Activated T-helper 1 cell treated with anti-CD3 and anti-CD28 coated beads, Interleukin-12 subunit alpha, Interleukin-12 subunit beta, Interleukin-2, Interleukin-4 antibody, amounts not matched to agents 30 ng/mL and 10 ng/mL and 1 ng/mL, durations not matched to agents 14 hours and 24 hours and 36 hours (primary cell): ENCODE measurements around the gene C19orf44. TPM values are rescaled to one million over a fixed set of nuclear protein-coding genes. Genes with fewer than 3 reads are reported as not detected.
"Not testable (repeated sequence)": the region's sequence is repeated elsewhere in the genome, so short reads cannot be mapped to it uniquely, and the experiment has no call there.

Experiments
- DNase-seq: peaks from one replicate; pipeline ENCODE4 v3.0.0; 2021; ENCODE audit warnings: low spot score
- H3K27ac Mint-ChIP-seq: one replicate; pipeline ENCODE4 v1.8.0; 2021; ENCODE audit warnings: mild to moderate bottlenecking, mixed read lengths
- H3K27me3 Mint-ChIP-seq: one replicate; pipeline ENCODE4 v1.8.0; 2022; ENCODE audit warnings: mild to moderate bottlenecking, moderate library complexity, mixed read lengths; ENCODE audit not compliant: insufficient read depth
- H3K36me3 Mint-ChIP-seq: one replicate; pipeline ENCODE4 v1.8.0; 2021; ENCODE audit warnings: low read depth, mixed read lengths
- H3K4me1 Mint-ChIP-seq: one replicate; pipeline ENCODE4 v1.8.0; 2021; ENCODE audit warnings: low read depth, mixed read lengths
- H3K4me3 Mint-ChIP-seq: one replicate; pipeline ENCODE4 v1.8.0; 2021; ENCODE audit warnings: mild to moderate bottlenecking, moderate library complexity, mixed read lengths
- H3K9me3 Mint-ChIP-seq: one replicate; pipeline ENCODE4 v1.8.0; 2021; ENCODE audit warnings: mixed read lengths
- intact Hi-C: fragments of 100-400 bp; cut with micrococcal nuclease; formaldehyde crosslinking; loops from one replicate; pipeline ENCODE4 v1.15.1; 2024
- total RNA-seq: library from RNA; stranded (reverse); gene quantifications from 2 replicates; pipeline ENCODE4 v1.2.3, GENCODE V29; 2022

Gene C19orf44
- total RNA-seq, 1 donor from 2014 or later: 4.4 TPM

DNA sequence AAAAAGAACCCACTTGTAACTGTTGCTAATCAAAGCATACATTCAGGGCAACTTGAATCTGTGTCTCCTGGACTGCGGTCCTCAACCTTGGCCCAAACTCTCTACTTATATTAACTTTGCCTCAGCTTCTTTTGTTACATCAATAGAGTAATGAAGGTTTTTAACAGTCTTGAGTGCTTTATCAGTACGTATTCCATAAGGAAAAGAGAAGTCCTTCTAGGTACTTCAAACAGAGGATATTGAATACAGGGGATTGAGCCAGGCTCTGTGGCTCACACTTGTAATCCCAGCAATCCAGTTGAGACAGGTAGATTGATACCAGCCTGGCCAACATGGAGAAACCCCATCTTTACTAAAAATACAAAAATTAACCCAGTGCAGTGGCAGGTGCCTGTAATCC is 23.2 kb upstream of the C19orf44 start:
- no peak overlapping the region for H3K27ac Mint-ChIP-seq
- DNase-seq: no peak
- H3K27me3 Mint-ChIP-seq: no peaks in the 10 kb centered on the region
- intact Hi-C loops: loop anchor here (1.0 to 10.0 kb wide), 7 partner anchors 23 to 1008 kb away; partner anchors contain the start of genes AP1M1, C19orf44, CALR3 and CHERP
- no peaks in the 10 kb centered on the region for H3K9me3 Mint-ChIP-seq
- H3K36me3 Mint-ChIP-seq: peaks cover 4% of the 10 kb centered on the region
- H3K4me3 Mint-ChIP-seq: peak overlapping the region; percentile 33
- peaks cover 16% of the 10 kb centered on the region for H3K4me1 Mint-ChIP-seq

DNA sequence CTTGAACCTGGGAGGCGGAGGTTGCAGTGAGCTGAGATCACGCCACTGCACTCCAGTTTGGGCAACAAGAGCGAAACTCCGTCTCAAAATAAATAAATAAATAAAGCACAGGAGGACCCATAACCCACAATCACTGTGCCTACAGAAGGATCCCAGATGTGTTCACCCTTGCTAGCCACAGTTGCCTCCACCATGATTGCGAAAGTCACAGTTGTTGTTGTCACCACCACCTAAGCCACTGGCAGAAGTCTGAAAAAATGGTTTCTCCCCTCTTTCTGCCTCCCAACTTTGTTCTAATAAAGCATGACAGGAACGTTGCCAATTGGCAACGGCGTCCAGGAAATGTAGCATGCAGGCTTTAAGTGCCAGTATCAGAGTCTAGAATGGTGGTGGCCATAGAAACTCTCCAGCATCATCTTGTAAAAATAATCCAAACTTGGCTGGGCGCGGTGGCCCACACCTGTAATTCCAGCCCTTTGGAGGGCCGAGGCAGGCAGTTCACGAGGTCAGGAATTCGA is 22.3 kb upstream of the C19orf44 start:
- Mint-ChIP-seq H3K27me3 (no peaks in the 10 kb centered on the region), H3K9me3 (no peaks in the 10 kb centered on the region), H3K27ac (no peak overlapping the region), H3K4me3 (peak overlapping the region; percentile 17), H3K4me1 (peaks cover 15% of the 10 kb centered on the region), H3K36me3 (peaks cover 4% of the 10 kb centered on the region)
- intact Hi-C loops: loop anchor here (5.0 to 10.0 kb wide), 2 partner anchors 98 to 1009 kb away; partner anchors contain the start of genes RASAL3 and SLC35E1
- DNase-seq: no peak

DNA sequence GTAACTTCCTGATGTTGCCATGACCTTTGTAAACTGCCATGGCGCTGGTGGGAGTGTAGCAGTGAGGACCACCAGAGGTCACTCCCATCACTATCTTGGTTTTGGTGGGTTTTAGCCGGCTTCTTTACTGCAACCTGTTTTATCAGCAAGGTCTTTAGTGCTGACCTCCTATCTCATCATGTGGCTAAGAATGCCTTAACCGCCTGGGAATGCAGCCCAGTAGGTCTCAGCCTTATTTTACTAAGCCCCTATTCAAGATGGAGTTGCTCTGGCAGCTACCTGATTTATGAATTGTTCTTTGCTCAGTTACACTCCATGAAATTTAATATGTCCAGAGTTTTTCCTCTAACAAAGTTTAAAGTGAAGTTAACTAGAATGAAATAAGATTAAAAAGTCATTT is 19.8 kb upstream of the C19orf44 start:
- Mint-ChIP-seq H3K4me3 (no peak overlapping the region), H3K36me3 (peaks cover 2% of the 10 kb centered on the region), H3K27me3 (no peaks in the 10 kb centered on the region), H3K27ac (no peak overlapping the region), H3K9me3 (no peaks in the 10 kb centered on the region), H3K4me1 (no peaks in the 10 kb centered on the region)
- intact Hi-C loops: loop anchor here (10.0 kb wide), 1 partner anchor 1012 kb away; the partner anchor contains the start of gene RASAL3
- no peak for DNase-seq

DNA sequence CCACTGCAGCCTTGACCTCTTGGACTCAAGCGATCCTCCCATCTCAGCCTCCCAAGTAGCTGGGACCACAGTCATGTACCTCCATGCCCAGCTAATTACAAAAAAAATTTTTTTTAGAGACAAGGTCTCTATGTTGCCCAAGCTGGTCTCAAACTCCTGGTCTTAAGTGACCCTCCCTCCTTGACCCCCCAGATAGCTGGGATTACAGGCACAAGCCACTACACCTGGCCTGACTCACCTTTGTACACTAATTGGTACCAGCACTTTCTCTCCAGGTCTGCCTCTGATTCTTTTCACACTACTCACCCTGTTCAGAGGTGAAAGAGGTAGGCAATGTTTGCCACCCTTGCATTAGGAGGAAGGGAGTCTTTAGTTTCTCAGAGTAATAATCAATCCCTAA is 18.9 kb upstream of the C19orf44 start:
- Mint-ChIP-seq H3K4me1 (no peaks in the 10 kb centered on the region), H3K27ac (no peak overlapping the region), H3K4me3 (no peak overlapping the region), H3K27me3 (no peaks in the 10 kb centered on the region), H3K36me3 (peaks cover 2% of the 10 kb centered on the region), H3K9me3 (no peaks in the 10 kb centered on the region)
- intact Hi-C loops: loop anchor here (10.0 kb wide), 1 partner anchor 1013 kb away; the partner anchor contains the start of gene RASAL3
- no peak for DNase-seq

DNA sequence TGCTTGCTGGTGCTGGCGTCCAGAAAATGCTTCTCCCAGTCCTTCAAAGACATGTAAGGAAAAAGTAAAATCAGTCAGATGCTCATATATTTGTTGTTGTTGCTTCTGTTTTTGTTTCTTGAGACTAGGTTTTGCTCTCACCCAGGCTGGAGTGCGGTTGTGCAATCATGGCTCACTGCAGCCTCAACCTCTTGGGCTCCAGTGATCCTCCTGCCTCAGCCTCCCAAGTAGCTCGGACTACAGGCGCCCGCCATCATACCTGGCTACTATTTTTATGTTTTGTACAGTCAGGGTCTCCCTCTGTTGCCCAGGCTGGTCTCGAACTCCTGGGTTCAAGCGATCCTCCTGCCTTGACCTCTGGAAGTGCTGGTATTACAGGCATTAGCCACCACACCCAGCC is 13.4 kb upstream of the C19orf44 start:
- no peaks in the 10 kb centered on the region for H3K4me1 Mint-ChIP-seq
- intact Hi-C loops: no loop called here
- H3K27me3 Mint-ChIP-seq: peaks cover 2% of the 10 kb centered on the region
- H3K36me3 Mint-ChIP-seq: no peaks in the 10 kb centered on the region
- DNase-seq: no peak
- no peak overlapping the region for H3K4me3 Mint-ChIP-seq
- H3K9me3 Mint-ChIP-seq: no peaks in the 10 kb centered on the region
- no peak overlapping the region for H3K27ac Mint-ChIP-seq

DNA sequence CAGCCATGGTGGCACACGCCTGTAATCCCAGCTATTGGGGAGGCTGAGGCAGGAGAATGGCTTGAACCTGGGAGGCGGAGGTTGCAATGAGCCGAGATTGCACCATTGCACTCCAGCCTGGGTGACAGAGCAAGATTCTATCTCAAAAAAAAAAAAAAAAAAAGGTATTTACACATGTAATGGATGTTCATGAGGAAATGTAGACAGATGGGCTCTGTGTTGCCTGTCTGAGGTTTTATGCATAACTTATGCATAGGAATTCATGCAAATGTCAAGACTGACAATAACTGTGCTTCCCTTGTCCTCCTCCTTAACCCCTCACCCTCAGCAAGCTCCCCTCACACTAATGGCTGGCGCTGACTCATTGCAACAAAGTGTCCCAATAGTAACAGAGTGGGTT is 9.7 kb upstream of the C19orf44 start:
- H3K4me1 Mint-ChIP-seq, H3K9me3 Mint-ChIP-seq, H3K27ac Mint-ChIP-seq, H3K27me3 Mint-ChIP-seq, intact Hi-C loops, H3K36me3 Mint-ChIP-seq, DNase-seq, H3K4me3 Mint-ChIP-seq: not testable (repeated sequence)

DNA sequence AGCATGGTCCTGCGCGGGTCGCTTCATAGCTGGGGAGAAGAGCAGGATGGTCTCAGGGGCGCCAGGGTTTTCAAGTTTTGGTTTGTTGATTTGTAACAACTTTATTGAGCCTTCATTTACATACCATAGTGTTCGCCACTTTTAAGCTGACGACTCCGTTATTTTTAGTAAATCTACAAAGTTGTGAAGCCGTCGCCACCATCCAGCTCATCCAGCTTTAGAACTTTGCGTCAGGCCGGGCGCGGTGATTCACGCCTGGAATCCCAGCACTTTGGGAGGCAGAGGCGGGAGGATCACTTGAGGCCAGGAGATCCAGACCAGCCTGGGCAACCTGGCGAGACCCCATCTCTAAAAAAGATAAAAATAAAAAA is 404 bp downstream of the C19orf44 start:
- intact Hi-C loops: loop anchor here (1.0 kb wide), 8 partner anchors 24 to 813 kb away; partner anchors contain the start of genes CHERP, DDA1, MED26 and OCEL1
- H3K4me1 Mint-ChIP-seq: peaks cover 9% of the 10 kb centered on the region
- H3K9me3 Mint-ChIP-seq: no peaks in the 10 kb centered on the region
- peak overlapping the region; percentile 87 for H3K27ac Mint-ChIP-seq
- H3K4me3 Mint-ChIP-seq: peak overlapping the region; percentile 93
- H3K27me3 Mint-ChIP-seq: no peaks in the 10 kb centered on the region
- no peak for DNase-seq
- H3K36me3 Mint-ChIP-seq: peaks cover 3% of the 10 kb centered on the region

DNA sequence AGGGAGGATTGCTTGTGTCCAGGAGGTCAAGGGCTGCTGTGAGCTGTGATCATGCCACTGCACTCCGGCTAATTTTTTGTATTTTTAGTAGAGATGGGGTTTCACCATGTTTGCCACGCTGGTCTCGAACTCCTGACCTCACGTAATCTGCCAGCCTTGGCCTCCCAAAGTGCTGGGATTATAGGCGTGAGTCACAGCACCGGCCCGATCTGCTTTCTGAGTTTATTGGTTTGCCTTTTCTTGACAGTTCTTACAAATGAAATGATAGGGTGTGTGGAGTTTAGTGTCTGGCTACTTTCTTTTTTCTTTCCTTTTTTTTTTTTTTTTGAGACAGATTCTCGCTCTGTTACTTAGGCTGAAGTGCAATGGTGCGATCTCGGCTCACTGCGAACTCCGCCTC is 848 bp downstream of the C19orf44 start:
- peaks cover 9% of the 10 kb centered on the region for H3K4me1 Mint-ChIP-seq

DNA sequence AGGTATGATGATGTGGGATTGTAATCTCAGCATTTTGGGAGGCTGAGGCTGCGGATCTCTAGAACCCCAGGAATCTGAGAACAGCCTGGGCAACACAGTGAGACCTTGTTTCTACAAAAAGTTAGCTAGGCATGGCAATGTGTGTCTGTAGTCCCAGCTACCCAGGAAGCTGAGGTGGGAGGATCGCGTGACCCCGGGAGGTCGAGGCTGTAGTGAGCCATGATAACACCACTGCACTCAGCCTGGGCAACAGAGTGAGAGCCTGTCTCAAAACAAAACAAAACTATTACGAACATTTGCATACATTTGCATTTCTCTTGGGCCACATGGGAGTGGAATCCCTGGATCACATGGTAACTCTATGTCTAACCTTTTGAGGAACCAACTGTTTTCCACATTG is 1.6 kb downstream of the C19orf44 start:
- no peak for DNase-seq
- Mint-ChIP-seq H3K27me3 (no peaks in the 10 kb centered on the region), H3K27ac (no peak overlapping the region), H3K36me3 (peaks cover 3% of the 10 kb centered on the region), H3K4me1 (peaks cover 9% of the 10 kb centered on the region), H3K4me3 (peak overlapping the region; percentile 68), H3K9me3 (no peaks in the 10 kb centered on the region)
- intact Hi-C loops: no loop called here

More for the DNA sequence above, 848 bp downstream of the C19orf44 start:
- Mint-ChIP-seq H3K36me3 (peaks cover 3% of the 10 kb centered on the region), H3K4me3 (peak overlapping the region; percentile 68), H3K27ac (no peak overlapping the region), H3K9me3 (no peaks in the 10 kb centered on the region), H3K27me3 (no peaks in the 10 kb centered on the region)
- intact Hi-C loops: no loop called here
- no peak for DNase-seq

DNA sequence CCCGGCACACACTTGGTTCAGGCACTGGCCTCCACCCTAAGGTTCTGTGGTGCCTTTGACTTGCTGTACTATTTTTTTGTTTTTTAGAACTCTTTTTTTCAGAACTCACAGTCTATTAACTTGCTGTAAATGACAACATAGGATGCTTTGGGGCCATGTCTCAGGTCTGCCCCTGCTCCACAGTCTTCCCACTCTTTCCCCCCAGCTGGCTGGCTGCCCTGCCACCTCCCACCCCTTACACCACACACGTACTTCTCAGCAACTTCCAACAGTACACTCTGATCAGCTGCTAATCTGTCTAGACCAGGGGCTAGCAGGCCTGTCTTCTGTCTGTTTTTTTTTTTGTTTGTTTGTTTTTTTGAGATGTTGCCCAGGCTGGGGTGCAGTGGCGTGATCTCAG is 8.1 kb downstream of the C19orf44 start:
- no peaks in the 10 kb centered on the region for H3K4me1 Mint-ChIP-seq
- no peak for DNase-seq
- H3K27ac Mint-ChIP-seq: no peak overlapping the region
- no peak overlapping the region for H3K4me3 Mint-ChIP-seq
- peaks cover 2% of the 10 kb centered on the region for H3K36me3 Mint-ChIP-seq
- H3K27me3 Mint-ChIP-seq: no peaks in the 10 kb centered on the region
- intact Hi-C loops: no loop called here
- H3K9me3 Mint-ChIP-seq: no peaks in the 10 kb centered on the region

DNA sequence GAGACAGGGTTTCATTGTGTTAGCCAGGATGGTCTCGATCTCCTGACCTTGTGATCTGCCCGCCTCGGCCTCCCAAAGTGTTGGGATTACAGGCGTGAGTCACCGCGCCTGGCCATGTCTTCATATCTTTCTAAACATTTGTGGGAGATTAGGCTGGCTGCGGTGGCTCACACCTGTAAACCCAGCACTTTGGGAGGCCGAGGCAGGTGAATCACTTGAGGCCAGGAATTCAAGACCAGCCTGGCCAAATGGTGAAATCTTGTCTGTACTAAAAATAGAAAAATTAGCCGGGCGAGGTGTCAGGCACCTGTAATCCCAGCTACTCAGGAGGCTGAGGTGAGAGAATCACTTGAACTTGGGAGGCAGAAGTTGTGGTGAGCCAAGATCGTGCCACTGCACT is 10.0 kb downstream of the C19orf44 start:
- DNase-seq, H3K36me3 Mint-ChIP-seq, H3K4me3 Mint-ChIP-seq, H3K27ac Mint-ChIP-seq, H3K4me1 Mint-ChIP-seq, intact Hi-C loops, H3K27me3 Mint-ChIP-seq, H3K9me3 Mint-ChIP-seq: not testable (repeated sequence)

DNA sequence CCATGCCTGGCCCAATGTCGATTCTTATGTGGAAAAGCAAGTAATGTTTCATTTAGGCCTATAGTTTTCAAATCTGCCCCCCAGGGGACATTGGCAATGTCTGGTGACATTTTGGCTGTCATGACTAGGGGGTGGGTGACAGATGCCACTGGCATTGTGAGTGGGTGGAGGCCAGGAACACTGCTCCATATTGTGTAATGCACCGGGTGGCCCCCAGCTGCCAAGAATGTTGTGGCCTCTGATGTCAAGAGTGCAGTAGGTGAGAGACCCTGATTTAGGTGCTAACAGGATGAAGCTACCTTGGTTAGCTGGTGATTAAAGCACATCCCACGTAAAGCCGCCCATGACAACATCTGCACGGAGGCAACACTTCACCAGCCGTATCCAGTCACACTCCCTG is 10.8 kb downstream of the C19orf44 start:
- no peaks in the 10 kb centered on the region for H3K9me3 Mint-ChIP-seq

DNA sequence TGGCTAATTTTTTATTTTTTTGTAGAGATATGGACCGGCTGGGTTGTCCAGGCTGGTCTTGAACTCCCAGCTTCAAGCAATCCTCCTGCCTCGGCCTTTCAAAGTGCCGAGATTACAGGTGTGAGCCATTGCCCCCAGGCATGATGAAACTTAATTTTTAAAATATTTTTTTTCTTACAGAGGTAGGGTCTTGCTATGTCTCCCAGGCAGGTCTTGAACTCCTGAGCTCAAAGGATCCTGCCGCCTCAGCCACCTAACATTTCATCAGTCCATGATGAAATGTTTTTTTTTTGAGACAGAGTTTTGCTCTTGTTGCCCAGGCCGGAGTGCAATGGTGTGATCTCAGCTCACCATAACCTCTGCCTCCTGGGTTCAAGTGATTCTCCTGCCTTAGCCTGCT is 12.4 kb downstream of the C19orf44 start:
- Mint-ChIP-seq H3K4me1 (no peaks in the 10 kb centered on the region), H3K27me3 (no peaks in the 10 kb centered on the region), H3K4me3 (no peak overlapping the region), H3K36me3 (no peaks in the 10 kb centered on the region), H3K9me3 (no peaks in the 10 kb centered on the region), H3K27ac (no peak overlapping the region)
- no peak for DNase-seq
- intact Hi-C loops: no loop called here

More for the DNA sequence above, 10.8 kb downstream of the C19orf44 start:
- Mint-ChIP-seq H3K4me3 (no peak overlapping the region), H3K27me3 (no peaks in the 10 kb centered on the region), H3K36me3 (no peaks in the 10 kb centered on the region), H3K27ac (no peak overlapping the region), H3K4me1 (no peaks in the 10 kb centered on the region)
- intact Hi-C loops: no loop called here
- DNase-seq: no peak
